IPS-NIHi7 (cell line): ENCODE data around the gene JAKMIP1.

ENCODE experiments used
- DNase-seq: peaks from one replicate; pipeline ENCODE4 v3.0.0; 2012; ENCODE audit warnings: mixed read lengths; ENCODE audit errors: extremely low spot score

JAKMIP1 gene

DNA sequence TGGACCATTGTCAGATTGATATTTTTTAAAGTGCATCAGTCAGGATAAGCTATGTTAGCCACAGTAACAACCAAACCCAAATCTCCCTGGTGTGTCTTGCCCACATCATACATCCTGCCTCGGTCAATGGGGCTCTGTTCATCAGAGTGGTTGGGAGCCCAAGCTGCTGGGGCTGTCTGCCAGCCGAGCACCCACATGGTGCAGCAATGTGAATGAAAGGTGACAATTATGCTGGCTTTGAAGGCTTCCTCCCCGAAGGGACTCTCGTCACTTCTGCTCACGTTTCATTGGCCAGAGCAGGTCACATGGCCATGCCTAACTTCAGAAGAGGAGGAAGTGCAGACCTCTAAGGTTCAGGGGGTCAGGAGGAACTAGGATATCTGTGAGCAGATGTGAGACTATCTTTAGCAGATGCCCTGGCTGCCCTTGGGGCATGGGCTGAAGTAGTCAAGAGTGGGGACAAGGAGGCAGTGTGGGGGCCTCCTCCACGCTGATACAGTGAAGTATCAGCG is 1.3 kb upstream of the JAKMIP1 start:
- no peak for DNase-seq

DNA sequence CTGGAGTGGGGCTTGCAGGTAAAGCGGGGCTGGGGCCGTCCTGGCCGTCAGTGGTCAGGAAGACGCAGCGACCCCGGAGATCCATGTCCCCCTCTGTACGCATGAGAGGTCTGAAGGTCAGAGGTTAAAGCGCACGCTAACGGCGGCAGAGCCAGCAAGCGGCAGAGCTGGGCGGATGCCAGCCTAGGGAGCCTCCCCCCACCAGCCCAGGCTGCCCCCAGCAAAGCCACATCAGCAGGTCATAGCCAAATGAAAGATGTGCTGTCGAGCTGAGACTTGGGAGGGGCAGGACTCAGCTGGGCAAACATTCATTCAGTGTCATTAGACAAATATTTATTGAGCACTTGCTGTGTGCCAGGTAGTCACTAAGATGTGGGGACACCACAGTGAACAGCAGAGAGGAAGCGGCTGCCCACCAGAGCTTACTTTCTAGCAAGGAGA is 593 bp upstream of the JAKMIP1 start:
- no peak for DNase-seq

DNA sequence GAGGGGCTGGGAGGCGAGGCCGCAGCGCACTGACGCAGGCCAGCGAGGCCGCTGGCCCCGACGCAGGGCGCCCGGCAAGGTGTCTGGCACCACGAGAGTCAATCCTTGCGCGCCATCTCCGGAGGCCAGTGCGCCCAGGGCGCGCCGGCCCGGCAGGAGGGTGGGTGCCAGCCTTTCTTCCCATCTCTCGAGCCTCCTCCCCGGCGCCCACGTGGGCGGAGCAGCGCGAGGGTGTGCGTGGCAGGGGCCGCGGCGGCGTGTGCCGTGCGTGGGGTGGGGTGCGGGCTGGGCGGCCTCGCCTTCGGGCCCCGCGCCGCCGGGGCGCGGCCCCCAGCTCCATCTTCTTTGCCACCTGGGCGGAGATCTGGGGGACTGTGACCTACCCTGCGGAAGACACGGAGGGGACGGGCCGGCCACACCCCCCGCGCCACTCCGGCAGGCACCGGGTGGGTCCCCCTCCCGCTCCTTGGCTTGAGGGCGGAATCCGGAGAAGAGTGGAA is 877 bp downstream of the JAKMIP1 start:
- DNase-seq, result no peak

DNA sequence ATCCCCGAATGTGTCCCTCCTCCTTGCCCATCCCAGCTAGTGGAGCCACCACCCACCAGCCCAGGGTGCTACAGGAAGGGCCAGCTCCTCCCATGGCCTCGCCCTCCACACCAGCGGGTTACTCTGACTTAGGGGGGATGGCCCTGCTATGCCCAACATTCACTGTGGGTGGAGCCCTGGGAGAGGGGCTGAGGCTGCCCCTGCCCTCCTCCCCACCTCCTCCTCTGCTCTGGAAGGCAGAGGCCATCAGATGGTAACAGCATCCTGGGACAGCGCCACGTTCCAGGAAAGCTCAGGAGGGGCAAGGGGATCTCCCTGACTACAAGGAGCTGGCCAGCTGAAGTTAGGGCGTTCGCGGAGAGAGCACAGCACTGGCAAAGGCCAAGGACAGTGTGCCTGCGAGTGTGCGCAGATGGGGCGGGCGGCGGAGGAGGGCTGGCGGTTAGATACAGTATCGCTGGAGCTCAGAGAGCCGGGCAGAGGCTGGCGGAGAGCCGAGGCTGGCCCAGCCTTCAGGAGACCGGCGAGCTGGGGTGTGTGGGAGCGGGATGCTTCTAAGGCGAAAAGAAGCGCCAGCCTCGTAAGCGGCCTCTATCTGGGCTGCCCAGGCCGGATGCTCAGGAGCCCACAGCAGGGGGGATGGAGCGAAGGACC is 1.5 kb downstream of the JAKMIP1 start:
- DNase-seq, result peak; percentile 76

DNA sequence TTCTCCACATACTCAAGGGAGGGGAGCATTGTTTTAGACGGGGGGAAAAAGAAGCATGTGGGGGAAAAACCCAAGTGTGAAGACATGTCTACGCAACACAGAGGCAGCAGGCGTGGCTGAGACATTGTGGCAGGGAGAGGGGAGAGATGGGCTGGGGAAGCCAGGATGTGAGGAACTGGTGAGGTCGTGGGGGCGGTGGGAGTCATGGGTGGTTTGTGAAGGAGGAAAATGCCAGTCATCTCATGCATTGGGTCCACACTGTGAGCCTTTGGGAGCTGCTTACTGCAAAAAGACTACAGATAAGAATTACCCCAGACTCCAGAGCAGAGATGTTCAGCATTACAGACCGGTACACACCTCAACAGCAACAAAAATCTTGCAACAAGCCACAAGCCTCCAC is 2.1 kb downstream of the JAKMIP1 start:
- no peak for DNase-seq

DNA sequence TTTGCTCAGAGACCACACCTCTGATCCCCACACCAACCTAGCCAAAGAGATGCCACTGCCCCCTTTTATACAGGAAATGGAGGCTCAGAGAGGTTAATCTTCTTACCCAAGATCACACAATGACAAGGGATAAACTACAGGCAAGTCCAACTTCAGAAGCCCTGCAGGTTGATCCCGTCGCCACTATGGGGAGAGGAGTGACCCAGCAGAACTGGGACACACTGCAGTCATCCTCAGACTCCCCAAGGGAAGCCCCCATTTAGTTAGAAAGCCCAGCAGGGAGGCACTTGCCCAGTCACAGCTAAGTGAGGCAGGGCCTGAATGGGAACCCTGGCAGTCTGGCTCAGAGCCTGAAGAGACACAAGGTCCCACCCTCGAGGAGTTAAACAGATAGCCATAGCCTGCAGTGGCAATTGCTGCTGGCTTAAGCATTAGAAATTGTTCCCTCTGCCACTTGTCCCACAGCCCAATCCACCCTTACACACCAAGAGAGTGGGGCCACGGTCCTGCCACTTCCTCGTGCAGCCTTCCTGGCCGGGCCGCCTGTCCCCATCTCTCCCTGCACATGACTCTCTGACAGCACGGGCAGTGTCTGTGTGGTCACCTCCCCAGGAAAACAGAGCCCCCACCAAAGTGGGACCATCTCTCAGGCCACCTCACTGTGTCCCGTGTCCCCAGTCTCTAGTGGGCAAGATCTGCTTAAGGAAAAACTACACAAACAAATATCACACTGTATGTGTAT is 2.7 kb downstream of the JAKMIP1 start:
- DNase-seq, result no peak

DNA sequence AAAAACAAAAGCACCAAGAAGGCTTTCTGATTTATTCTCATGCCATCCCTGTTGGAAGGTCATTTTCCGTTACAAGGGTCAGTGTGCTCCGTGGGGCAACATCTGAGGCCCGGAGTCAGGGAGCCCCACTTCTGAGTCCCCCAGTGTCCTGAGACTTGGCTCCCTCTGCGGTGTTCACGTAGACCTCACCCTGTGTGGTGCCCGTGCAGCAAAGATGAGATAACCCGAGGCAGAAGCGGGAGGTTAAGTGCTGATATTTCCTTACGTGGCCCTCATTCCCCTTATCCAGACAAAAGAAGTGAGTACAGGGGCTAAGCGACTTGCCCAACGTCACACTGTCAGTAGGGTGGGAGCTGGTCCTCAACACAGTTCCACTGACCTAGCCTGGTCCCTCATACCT is 3.5 kb downstream of the JAKMIP1 start:
- DNase-seq, result no peak

DNA sequence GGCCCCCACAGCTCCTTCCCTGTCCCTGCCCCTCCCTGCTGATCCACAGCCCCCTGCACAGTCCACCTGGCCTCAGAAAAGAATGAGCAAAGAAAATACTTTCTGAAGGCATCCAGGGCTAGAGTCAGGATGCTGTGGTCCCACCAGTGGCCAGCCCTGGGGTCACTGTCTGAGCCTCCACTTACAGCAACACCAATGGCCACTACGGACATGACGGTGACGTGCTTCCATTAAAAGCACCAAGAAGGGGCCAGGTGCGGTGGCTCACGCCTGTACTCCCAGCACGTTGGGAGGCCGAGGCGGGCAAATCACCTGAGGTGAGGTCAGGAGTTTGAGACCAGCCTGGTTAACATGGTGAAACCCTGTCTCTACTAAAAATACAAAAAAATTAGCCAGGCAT is 4.0 kb downstream of the JAKMIP1 start:
- DNase-seq, result no peak

DNA sequence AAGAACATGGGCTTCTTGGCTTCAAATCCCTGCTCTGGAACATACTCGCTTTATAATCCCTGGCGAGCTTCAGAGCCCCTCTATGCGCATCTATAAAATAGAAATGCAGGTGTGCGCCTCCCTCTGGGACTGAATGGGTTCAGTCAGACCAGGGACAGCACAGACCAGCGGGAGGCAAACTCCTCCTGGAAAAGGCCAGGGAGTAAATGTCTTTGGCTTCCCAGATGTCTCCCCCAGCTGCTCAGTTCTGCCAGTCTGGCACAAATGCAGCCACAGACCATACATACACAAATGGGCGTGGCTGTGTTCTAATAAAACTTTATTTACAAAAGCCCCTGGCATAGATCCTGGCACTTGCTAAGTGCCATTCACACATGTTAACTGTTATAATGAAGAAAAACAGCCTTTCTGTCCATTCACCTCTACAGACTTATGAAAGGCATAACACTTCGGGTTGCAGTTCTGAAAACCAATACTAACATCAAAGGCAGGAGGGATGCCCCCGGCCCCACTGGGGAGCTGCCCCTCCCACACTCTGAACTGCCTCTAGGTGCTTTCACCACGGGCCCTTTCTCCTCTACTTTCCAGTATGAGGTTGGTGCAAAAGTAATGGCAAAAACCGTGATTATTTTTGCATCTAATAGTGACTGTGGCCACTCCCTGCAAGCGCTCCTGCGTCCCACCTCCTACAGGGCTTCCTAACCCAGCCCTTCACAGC is 4.6 kb downstream of the JAKMIP1 start:
- DNase-seq, result no peak

DNA sequence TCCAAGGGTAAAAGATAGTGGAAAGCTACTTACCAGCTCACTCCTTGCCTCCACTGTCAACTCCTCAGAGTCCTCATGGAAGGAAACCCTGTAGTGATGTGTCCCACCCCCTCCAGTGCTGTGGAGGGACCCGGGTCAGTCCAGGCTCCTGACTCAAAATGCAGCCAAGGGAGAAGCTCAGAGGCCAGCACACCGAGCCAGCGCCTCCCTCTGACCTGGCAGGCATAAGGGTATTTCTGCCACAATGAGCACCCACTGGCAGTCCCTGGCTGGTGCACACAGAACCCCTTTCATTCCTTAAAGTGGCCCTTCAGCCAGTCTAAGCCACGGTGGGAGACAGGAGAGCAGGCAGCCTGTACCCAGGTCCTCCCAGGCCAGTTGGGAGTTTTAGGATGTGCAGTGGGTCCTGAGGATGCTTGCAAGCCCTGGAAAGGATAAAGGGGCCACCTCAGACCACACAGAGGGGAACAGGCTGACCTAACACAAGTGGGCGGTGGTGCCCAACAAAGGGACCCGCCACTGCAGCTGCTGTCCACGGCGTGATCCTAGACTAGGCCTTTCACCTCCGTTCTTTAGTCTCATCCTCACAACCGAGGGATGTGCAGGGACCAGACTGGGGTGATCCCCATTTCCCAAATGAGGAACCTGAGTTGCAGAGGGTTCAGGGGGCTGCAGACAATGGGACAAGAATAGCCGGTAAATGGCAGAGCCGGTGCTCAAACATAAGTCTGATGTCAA is 5.7 kb downstream of the JAKMIP1 start:
- no peak for DNase-seq

DNA sequence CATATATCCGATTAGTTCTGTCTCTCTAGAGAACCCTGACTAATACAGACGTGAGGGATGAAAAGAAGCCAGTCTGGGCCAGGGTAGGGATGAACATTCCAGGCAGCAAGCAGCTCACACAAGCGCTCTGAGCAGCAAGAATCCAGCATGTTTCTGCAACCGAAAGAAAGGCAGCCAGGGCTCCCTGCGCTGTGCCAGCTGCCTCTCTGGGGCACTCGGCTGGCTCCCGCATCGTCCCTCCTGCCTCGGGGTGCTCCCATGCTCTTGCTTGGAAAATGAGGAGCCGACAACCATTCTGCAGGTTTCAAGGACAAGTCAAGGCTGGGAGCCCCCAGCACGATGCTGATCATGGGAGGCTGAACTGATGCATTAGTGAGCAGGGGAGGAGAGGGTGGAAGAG is 7.0 kb downstream of the JAKMIP1 start:
- no peak for DNase-seq

DNA sequence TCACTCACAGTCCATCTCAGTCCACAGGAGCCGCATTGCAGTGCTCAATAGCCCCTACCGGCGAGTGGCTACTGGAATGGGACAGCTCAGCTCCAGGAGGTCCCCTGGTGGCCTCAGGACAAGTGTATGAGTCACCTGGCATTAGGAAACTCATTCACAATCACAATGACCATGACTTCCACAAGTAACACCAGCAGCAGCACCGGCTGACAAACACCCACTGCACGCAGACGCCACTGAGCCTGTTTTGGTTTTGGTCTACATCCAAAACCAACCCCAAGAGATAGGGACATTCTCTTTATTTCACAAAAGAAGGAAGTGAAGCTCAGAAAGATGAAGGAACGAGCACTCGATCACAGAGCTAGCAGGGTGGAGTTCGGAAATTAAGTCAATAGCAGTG is 8.1 kb downstream of the JAKMIP1 start:
- DNase-seq, result no peak

DNA sequence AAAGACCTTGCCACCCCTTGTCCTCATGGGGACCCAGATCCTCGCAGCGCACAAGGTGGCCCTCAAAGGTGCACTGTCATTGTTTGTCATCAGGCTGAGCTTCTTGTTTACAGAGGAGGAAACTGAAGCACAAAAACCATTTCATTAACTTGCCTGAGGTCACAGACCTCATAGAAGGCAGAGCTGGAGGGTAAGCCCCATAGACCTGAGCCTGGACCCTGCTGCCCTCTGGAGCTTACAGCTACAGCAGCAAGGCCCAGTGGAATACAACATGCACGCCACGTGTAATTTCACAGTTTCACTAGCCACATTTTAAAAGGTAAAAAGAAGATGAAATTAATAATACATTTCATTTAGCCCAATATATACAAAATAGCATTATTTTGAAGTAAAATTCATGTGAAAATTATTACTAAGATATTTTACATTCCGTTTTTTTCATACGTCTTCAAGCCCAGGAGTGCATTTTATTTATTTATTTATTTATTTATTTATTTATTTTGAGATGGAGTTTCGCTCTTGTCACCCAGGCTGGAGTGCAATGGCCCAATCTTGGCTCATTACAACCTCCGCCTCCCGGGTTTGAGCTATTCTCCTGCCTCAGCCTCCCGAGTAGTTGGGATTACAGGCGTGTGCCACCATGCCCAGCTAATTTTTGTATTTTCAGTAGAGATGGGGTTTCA is 8.8 kb downstream of the JAKMIP1 start:
- DNase-seq, result no peak

DNA sequence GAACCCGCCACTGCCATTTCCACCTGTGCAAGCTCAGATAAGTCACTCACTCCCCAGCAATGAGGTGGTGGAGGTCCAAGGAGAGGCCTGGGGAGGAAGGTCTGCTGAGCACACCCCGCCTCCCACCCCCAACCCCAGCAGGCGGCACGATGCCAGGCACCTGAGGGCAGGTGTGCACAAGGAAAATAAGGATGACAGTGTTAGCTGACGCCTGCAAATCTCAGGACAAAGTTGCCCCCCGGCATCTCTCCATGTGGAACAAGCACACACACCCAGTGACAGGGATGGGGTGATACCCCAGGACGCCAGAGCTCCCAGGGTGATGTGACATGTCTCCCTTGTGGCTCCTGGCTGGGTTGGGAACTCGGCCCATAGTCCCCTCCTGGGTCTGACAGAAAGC is 9.9 kb downstream of the JAKMIP1 start:
- no peak for DNase-seq

DNA sequence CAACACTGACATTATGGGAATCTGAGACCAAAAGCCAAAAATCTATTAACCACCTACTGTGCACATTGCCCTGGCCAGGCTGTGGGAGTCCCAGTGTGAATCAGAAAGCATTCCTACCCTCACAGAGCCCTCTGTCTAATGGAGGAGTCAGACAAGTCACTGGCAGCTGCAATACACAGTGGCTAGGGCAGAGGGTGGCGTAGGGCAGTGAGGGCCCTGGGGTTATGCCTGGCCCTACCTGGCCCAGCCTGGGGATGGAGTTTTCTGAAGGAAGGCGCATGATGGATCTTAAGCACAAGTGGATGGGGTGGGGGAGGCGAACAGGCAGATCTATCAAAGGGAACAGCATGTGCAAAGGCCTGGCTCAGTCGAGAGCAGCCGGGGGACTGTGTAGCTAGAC is 10.8 kb downstream of the JAKMIP1 start:
- DNase-seq, result no peak

DNA sequence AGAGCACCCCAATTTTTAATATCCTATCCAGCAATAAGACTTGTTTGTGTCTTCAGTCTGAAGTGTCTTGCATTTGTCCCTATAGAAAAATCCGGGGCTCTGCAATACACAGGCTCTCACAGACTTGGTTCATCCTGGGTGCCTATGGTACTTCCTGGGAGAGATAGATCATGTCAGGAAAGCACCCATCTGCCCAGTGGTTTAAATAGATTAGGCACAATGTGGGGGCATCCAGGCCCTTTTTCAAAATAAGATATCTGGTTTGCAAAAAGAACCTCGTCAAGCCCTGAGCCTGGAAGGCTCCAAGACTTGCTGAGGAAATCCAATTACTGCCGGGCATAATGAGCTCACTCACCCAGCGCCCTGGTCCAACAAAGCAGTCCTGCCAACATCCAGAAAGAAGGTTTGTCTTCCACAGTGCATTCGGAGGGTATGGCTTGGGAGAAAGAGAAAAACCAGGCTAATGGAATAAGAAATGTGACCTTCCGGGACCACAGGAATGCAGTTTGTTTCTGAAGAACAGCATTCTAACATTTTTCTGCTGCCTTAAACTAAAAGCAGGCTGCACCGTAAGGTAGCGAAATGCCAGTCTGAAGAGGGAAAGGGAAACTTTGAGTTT is 11.6 kb downstream of the JAKMIP1 start:
- DNase-seq, result no peak

DNA sequence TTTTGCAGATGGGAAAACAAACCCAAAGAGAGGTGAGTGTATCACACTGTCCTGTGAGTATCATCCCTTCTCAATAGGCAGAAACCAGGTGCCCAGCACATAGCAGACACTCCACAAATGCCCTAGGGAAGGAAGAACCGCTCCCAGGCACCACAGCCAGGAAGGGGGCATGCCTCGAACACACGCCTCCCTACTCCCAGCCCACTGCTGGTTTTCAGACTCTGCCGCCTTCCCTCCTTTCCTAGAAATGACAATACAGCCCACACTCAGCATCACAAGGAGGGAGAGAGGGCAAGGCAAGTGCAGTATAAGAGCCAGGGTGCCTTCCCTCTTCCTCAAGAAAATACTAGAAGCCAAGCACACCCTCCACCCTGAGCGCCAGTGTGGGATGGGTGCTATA is 16.2 kb downstream of the JAKMIP1 start:
- DNase-seq, result no peak

DNA sequence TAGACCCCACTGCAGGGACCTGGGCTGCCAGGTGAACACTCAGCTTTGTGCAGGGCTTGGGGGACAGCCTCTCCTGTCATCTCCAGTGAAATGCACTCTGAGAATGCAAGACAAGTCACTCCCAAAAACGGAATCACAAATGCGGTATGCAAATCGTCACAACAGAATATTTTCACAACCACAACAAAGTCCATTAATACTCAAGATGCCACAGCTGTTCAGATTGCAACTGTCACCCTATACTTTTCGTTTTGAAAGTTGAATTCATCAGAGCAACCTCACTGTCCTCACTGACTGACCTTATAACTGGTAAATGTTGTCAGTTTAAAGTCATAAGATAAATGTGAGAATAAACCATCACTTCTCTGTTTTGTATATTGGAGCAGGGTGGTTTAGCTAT is 16.6 kb downstream of the JAKMIP1 start:
- DNase-seq, result no peak

DNA sequence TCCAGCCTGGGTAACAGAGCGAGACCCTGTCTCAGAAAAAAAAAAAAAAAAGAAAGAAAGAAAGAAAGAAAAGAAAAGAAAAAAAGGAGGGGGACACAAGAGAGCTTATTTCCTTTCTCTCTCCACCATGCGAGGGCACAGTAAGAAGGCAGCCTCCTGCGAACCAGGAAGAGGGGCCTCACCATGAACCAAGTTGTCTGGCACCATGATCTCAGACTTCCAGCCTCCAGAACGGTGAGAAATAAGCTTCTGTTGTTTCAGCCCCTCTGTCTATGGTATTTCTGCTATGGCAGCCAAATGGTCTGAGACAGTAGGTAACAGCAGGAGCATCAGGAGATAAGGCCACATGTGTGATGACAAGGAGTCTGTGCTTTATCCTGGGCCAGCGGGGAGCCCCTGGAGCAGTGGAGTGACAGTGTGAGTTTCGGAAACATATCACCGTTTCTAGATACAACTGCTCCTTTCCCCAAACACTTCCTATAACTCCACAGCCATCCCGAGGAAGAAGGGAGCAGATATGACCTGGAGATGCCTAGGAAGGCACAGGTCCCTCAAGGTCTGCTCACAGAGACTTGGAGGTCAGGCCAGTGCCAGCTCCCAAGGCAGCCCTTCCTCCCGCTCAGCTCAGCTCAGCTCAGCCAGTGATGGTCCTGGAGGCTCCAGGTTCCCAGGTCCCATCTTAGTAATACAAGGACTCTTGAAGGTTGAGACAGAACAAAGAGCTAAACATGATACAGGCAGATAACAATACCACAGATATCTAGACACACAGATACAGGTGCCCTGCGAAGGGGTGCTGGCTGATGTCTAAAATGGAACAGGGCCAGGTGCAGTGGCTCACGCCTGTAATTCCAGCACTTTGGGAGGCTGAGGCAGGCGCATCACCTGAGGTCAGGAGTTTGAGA is 17.7 kb downstream of the JAKMIP1 start:
- no peak for DNase-seq
